ENCODE measurements around the gene DGKG.
A peak's percentile ranks its signal among the peaks of the same experiment; 100 is the strongest.

Gene DGKG

DNA sequence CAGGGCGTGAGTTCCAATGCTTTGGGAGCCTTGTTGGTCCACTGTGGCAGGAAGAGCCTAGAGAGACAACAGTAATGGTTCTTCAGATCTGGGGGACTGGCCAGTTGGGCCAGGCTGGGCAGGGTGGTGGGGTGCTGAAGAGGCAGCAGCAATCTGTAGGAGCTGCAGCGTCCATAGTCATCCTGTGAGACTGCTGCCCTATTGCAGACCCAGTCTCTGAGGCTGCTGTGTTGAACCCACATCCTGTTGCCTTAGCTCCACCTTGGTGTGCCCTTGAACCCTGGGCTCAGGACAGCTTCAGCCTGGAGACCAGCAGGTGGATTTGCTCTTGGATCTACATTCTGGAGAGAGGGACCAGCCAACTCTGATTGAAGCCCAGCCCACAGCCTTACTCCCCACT, 229.5 kb downstream of the DGKG start:
- DNase-seq, result no peak

DNA sequence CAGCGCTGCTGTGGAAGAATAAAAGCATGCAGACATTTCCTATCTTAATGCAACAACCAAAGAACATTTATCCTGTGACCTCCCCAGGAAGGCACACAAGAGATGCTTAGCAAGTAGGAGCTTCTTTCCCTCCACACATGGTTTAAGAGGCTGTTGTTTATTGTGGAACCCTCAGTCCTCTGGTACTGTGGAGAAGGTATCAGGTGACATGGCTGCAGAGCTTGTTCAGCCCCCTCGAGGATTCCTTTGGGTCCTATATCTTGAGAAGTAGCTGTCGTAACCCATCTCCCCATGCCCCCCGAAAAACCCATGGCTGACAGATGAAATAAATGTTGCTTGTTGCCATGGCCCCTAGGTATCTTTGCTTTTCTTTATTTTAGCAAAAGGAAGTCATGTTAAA, 232.8 kb downstream of the DGKG start:
- no peak for DNase-seq

DNA sequence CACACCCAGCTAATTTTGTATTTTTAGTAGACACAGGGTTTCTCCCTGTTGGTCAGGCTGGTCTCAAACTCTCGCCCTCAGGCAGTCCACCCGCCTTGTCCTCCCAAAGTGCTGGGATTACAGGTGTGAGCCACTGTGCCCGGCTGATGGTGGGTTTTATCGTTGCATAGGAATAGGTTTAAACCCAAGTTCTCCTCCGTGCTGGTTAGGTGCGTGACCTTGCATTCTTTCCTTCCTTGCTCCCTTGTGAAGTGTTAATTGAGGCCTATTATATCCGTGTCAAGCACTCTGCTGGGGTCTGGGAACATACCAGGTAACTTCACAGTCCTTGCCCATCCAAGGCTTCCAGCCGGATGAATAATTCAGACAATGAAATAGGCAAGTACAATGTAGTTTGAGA, 233.9 kb downstream of the DGKG start:
- no peak for DNase-seq

DNA sequence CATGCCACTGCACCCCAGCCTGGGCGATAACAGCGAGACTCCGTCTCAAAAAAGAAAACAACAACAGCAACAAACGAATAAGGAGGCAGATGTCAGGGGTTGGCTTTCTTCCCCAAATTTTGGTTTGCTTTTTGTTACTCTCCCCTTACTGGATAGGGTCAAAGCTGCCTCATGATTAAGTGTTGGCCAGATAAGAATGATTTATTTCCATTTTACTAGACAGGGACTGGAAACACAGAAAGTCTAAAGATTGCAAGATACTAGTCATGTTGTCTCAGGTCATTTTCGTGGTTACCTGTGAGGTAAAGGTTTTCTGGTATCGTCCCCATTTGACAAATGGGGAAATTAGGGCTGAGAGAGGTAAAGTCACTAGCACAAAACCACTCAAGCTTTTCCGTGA, 234.6 kb downstream of the DGKG start:
- DNase-seq, result no peak

DNA sequence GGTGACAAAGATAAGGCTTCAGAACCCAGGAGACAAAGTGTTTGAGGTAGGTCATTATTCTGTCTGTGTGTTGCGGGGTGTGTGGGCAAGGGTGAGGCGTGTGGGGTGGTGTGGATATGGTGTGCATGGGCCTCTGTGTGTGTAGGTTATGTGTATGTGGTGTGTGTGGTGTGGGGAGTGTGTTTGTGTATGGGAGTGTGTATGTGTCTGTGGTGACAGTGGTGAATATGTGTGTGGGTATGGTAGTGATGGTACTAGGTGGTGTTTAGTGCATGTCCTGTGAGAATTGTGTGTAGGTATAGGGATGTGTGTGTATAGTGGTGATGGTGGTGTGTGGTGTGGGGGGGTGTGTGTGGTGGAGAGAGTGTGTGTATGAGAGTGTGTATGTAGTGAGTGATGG, 236.9 kb downstream of the DGKG start:
- DNase-seq, result no peak

DNA sequence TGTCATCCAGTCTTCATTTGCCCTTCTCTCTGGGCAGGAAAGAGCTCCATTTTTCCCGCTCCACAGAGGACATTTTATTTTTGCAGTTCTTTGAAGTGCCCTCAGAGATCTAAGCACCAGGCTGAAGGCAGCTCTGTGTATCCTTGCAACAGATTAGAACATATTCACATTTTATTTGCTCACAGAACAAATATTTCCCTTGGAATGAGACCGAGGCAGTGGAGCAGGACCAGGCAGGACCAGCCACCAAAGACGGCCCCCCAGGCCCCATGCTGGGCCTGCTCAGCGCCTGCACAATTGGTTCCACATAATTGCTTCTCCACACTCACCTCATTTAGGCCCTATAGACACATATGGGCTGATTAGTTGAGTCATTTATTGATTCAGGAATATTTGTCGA, 237.4 kb downstream of the DGKG start:
- DNase-seq, result no peak

DNA sequence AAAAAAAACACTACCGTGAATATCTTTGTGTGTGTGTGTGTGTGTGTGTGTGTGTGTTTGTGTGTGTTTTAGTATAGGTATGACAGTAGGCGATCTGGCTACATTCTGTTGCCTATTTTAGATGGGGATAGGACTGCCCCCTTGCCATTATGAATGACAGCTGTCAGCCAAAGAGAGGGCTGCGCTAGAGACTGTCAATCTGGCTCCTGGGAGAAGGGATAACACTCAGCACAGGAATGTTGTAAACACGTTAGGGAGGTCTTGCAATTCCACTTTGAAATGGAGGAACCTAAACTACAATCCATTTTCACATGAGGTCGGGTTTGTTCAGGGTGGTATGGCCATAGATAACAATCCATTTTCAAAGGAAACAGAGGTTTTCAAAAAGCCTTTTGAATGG, 239.0 kb downstream of the DGKG start:
- DNase-seq, result no peak

DNA sequence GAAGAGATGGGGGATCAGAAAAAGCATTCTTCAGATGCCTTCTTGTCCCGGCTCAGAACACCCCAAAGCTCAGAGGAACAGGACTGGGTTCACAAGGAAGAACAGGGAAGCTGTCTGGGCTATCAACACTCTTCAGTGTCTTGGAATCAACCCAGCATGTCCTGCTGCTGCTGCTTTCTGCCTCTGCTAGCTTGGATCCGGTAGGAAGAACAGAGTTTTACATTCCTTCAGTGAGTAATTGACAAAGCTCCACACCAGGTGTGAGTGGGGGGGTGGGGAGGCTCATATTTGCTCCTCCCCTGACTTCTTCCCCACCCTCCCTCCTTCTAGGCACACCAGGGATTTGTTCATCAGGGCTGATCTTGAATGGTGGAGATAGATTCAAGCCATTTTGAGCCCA, 240.1 kb downstream of the DGKG start:
- no peak for DNase-seq

DNA sequence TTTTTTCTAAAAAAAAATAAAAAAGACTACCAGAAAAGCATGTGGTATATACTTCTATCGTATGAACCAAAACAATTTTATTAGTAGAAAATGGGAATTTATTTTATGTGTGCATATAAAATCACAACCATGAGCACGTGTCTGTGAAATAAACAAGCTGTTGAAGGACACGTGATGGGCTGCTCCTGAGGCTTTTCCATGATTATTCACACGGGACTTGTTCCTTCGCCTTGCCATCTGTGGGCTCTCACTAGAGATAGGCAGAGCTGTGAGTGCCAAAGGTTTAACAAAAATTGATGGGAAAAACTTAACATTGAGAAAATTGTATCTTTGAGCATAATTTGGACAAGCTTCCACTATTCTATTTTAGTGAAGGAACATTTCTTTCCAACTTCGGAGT, 240.8 kb downstream of the DGKG start:
- no peak for DNase-seq

DNA sequence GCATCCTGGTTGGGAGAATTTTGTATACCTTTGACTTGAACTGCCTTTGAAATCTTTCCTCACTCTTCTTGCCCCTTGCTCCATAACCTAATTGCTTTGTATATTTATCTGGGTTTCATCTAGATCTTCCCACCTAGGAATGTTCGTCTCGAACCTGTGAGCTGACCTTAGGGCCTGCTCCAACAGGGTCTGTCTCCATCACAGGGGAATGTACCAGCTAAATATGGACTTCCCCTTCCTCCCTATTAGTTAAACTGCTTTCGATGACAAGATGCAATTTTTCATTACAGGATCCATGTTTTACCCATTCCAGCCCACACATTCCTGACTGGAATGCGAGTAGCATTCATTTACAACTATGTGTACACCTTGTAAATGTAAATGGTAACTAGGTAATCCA, 242.5 kb downstream of the DGKG start:
- no peak for DNase-seq

DNA sequence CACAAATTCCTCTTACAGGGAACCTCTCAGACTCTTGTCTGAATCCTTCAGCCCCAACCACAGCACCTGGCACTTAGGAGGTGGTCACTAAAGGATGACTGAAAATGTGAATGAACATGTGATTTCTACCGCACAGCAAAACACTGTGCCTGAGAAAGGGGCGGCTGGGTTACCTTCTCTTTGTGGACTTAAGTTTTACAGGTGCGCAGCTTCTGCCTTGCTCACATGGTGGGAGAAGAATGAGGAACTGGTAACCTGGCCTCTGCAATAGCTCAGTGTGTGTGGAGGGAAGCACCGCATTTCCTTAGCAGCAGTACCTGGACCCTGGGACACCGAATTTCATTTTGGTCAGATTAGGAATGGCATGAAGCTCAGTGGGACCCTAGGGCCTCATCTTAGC, 243.3 kb downstream of the DGKG start:
- DNase-seq, result no peak

DNA sequence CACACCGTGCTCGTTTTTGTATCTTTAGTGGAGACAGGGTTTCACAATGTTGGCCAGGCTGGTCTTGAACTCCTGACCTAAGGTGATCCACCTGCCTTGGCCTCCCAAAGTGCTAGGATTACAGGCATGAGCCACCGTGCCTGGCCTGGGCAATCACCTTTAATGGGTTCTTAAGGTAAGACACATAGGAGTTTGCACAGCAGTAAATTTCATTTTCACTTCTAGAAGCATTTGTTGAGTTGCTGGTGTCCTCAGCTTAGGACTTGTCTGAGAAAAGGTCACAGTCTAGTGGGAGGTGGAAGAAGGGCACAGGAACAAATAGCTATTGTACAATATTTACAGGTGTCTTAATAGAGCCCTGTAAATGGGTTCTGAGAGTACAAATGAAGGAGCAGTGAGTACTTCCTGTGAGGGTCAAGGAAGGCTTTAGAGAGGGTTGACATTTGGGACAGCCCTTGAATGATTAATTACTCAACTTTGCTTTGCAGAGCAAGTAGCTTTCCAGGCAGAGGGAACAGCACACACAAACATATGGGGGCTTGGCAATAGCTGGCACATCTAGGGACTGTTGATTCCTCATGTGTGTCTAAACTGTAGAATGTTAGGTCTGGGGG, 244.4 kb downstream of the DGKG start:
- no peak for DNase-seq

DNA sequence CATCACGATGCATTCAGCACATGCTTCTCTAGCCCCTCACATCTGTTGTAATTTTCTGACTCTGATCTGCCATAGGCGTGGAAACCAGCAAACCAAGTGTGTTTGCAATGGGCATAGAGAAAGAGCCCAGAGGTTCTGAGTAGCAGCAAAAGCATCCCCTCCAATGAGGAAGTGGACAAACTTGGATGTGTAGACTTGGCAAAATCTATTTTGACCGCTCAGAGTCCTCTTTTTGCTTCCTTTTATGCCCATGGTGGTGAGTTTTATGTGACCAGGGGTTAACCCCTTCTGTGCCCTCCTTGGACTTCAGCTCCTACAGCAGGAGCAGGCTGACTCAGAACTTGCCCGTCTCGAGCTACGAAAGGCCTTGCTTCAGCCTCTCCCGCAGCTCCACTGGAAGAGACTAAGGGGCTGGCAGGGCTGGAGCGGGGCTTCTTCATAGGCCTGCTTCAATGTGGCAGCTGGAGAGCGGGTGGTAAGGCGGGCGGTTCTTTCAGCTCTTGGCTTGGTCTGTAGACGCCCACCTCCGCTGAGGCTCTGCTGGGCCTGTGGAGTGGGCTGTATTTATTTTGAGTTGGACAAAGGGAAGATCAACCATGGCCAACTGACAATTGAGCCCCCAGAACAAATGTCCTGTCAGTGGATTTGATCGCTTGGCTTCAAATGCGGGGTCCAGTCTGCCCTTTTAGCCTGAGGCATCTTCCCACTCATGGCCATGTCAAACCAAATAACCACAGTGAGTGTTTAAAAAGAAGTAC, 246.6 kb downstream of the DGKG start:
- no peak for DNase-seq

DNA sequence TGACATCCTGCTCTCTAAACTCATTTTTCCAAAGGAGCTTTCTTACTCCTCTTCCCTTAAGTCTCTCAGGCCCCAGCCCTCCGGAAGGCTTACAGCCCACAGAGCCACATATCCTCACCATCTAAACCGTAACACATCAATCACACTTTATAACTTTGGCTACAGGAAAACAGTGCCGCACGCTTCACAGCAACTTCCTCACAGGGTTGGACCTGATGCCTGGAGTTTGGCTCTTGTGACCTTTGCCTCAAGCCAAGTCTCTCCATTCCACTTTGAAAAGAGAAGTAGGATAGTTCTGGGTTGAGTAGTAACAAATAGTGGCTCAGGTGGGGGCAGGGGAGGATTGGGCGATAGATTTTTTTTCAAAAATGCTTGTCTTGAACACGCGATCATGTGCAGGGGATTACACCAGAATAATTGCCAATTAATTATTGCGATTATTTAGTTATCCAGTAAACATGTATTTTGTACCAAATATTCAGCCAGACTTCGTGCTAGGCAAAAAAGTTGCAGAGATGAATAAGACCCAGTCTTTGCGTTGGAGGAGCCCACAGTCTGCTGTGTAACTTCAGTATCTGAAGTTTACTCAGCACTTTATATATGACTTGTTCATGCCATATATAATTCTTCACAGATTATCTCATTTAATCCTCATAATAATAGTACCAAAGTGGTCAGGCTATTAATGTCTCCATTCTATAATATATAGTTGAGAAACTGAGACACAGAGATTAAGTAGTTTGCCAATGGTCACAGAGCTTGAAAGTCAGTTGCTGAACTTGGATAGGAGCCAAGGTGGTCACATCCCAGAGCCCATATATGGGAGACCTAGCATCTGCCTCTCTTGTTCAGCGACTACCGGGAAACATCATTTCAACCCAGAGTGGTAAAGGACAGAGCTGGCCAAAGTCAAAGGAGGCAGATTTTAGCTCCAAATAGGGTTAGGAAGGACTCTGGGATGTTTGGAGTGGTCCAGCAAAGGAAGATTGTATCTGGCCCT, 250.8 kb downstream of the DGKG start:
- no peak for DNase-seq

DNA sequence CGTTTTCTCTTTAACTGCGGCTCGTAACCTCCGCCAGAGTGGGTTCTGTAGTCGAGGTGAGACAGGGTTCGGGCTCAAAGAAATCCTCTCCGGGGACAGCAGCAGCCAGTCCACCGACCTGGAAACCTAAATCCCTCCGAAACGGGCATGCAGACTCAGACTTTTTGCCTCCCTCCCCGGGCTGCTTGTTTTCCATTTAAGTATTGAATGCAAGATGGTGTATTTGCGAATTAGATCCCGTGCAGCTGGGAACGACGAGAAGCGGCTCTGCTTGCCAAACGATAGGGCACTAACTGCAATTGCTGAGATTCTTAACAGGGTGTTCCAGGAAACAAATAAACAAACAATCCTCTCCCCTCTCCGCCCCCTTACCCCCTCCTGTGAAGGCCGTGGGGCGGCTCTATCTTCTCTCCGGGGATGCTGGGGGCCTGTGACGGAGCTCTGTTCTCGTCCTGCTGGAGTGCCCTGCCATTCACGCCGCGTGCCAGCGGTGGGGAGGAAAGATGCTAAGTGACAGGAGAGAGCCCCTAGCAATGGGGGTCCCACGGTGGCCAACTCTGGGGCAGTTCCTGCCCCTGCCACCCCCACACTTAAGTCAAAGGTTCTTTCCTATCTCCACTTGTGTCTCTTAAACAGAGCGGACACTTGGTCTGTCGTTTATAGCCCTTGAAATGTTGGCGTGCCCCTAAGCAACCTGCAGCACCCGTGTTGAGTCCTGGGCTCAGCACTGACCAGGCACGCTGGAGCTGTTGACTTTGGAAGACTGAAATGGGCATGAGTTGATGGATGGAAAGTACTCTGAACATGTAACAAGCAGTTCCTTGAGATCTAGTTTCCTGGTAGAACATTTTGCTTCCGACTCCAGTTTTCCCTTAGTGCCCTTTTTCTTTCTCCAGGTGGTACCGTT, 251.9 kb downstream of the DGKG start:
- DNase-seq, result no peak

DNA sequence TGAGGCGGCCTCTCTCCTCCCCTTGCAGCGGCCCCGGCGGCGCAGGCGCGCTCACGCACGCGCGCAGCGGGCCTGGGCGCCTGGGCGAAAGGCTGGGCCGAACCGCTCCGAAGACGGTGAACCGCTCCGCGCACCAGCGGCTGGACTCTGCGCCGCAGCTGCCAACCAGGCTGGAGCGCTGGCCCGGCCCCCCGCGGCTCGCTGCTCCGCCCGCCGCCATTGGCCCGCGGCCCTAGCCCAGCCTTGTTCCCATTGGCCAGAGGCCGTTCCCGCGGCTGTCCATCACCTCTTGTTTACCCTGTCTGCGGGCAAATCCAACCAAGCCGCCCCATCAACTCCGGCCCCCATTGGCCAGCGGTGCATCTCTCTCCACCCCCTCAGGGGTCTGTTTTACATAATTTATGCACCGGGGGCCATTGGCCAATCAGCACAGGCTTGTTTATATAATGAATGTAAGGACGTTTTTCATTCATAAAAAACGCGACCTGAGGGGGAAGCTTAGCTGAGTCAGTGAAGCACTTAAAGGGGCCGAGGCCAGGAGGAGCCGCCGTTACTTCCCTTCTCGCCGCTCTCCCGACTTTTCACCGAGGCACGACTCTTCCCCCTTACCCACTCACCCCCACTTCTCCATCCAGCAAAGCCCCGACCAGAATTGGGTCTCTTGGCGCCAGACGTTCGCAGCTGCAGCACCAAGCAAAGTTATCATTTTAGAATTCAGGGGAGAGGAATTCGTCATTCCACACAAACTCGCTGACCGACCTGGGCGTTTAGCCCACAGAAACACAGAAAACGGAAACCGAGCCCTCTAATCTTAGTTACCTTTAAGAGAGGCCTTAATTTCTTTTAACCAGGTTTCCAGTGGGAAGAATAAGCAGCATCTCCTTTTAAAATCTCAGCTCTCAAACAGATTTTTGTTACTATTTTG, 252.8 kb downstream of the DGKG start, which contains the start of gene ETV5:
ETV5 (minus strand) TSS at position 149 of the 925 bp plus-strand sequence. CDS start 3,221 bp downstream, outside the sequence.
- peak; percentile 100 for DNase-seq

DNA sequence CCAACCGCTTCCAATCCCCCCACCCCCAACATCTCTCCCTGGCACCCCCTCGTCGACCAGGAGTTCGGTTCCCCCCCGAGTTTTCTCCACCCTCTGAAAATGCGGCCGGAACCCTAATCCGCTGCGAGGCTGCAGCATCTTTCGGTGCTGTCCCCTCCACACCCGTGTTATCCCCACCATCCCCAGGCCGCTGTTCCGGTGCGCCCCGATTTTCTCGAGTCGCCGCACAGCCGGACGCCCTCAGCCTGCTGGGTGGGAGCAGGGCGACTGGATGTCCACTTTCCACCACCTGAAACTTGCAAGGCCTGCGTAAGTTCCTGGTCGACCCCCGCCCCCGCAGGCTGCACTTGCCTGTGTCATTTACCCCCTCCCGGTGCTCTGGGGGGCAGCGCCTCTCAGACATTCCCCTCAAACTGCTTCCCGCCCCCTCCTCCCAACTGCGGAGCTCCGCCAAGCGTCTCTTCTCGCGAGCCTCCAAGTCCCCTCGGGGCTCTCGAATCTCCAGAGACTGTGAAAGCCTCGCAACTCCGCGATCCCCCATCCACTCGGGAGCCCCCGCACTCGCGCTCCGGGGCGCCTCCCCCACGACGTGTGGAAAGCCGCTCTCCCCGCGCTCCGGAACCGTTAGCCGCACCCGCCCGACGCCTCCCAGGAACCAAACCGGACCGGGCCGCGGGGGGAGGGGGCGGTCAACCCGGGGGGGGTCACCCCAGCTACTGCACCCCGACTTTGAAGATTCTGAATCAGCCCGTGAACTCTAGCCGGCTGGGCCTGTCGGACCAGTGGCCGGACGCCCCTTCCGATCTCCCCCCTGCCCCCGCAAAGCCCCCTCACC, 253.7 kb downstream of the DGKG start:
- DNase-seq, result no peak

DNA sequence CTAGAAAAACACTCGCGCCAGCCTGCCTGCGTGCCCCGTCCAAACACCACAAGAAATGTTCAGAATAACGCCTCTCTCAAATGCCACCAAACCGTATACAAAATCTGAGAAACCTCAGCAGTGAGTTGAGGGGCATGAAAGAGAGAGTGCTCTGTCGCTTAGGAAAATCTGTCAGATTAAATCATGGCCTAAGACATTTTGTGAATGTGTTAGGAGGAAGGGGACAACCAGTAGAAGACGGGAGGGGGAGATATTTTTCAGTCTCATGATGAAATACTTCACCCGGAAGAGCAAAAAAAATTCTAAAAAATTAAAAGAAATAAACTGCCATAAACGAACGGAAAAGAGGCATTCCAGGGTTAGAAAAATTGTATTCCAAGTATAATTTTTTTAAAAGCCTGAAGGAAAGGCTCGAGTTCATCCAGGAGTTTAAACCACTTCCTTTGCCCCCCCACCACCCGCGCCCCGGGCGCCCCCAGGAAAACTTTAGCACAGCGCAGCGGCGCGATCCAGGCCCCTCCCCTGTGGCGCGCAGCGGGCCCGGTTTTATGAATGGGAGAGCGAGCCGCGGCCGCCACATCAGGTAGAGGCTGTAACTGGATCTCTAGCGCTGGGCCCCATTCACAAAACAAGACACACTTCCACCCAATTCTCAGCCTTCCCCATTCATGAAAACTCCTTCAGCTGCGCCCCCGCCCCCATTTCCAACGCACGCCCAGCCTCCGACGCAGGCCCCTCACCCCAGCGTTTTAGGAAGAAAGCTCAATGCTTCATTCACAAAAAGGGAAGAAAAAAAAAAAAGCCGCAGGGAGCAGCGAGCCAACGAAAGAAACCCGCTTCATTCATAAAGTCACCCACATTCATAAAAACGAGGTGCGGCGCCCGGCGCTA, 254.6 kb downstream of the DGKG start:
- DNase-seq, result peak; percentile 63 to 64

DNA sequence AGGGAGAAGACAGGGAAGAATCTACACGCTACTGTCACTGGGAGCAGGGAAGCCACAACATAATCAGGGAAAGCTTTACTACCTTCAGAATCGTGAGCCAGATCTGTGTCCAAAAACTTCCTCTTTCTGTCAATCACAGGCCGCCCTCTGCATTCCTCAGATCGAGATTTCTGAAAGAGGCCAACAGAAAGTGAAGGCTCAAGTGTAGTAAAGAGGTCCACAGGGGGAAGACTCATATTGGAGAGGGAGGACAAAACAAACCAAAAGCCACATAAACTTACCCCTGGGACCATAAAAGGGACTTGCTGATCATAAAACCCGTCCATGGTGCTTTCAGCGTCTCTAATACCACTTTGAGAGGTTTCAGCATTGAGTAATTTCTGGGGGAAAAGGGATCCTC, 256.5 kb downstream of the DGKG start:
- DNase-seq, result no peak

Data from AML-193 (cell line).